Mesenchymal stem cell (in vitro differentiated cells and primary cell): Measurements from ENCODE around the gene RPL19.
A peak's percentile ranks its signal among the peaks of the same experiment; 100 is the strongest.

Experiments
- DNase-seq: peaks from one replicate; pipeline ENCODE4 v3.0.0-alpha.2; 2013
- H2AFZ ChIP-seq: one replicate; pipeline ENCODE4 v1.6.1; 2013; ENCODE audit warnings: low read depth, mild to moderate bottlenecking, control low read depth, inconsistent platforms, low read length, moderate library complexity
- H2AK5ac ChIP-seq: 2 replicates; pipeline ENCODE4 v1.6.1; 2013; ENCODE audit warnings: low read length, moderate library complexity, mild to moderate bottlenecking, inconsistent platforms; ENCODE audit not compliant: severe bottlenecking
- H2BK120ac ChIP-seq: one replicate; pipeline ENCODE4 v1.6.1; 2013; ENCODE audit warnings: low read depth, mild to moderate bottlenecking, inconsistent platforms, low read length, moderate library complexity
- H2BK12ac ChIP-seq, 2 experiments: one replicate each; pipeline ENCODE4 v1.6.1; 2013; ENCODE audit warnings: inconsistent platforms in 2 of 2, low read length in 2 of 2, mild to moderate bottlenecking in 2 of 2, moderate library complexity in 2 of 2, control low read depth in 1 of 2
- H2BK15ac ChIP-seq: one replicate; pipeline ENCODE4 v1.6.1; 2013; ENCODE audit warnings: mild to moderate bottlenecking, low read depth, inconsistent platforms; ENCODE audit not compliant: poor library complexity, severe bottlenecking
- H2BK5ac ChIP-seq: 2 replicates; pipeline ENCODE4 v1.6.1; 2013; ENCODE audit warnings: low read depth, mild to moderate bottlenecking, low read length, control low read depth, inconsistent platforms; ENCODE audit not compliant: poor library complexity, severe bottlenecking
- H3K14ac ChIP-seq, 2 experiments: one replicate each; pipeline ENCODE4 v1.6.1; 2013; ENCODE audit warnings: inconsistent platforms in 2 of 2, low read length in 2 of 2, control low read depth in 1 of 2, mild to moderate bottlenecking in 1 of 2, moderate library complexity in 1 of 2
- H3K18ac ChIP-seq, 2 experiments: one replicate each; pipeline ENCODE4 v1.6.1; 2013; ENCODE audit warnings: inconsistent platforms in 2 of 2, low read length in 2 of 2, control low read depth in 1 of 2, low read depth in 1 of 2, mild to moderate bottlenecking in 1 of 2
- H3K23ac ChIP-seq, 2 experiments: one replicate each; pipeline ENCODE4 v1.6.1; 2013; ENCODE audit warnings: inconsistent platforms in 2 of 2, low read length in 2 of 2, mild to moderate bottlenecking in 2 of 2, moderate library complexity in 2 of 2, control low read depth in 1 of 2
- H3K27ac ChIP-seq: 2 replicates; pipeline ENCODE4 v1.5.1; 2013; ENCODE audit warnings: mild to moderate bottlenecking, moderate library complexity, low read length, control low read depth, inconsistent platforms; ENCODE audit not compliant: poor library complexity, severe bottlenecking
- H3K27me3 ChIP-seq, 2 experiments: 2 replicates each; pipeline versions ENCODE4 v1.6.1 to v1.7.0; 2013; ENCODE audit warnings: low read length in 2 of 2, mild to moderate bottlenecking in 2 of 2, moderate library complexity in 2 of 2, control low read depth in 1 of 2, inconsistent platforms in 1 of 2; ENCODE audit not compliant: control insufficient read depth in 1 of 2, insufficient read depth in 1 of 2
- H3K36me3 ChIP-seq, 2 experiments: 2 replicates each; pipeline versions ENCODE4 v1.6.1 to v1.7.0; 2013; ENCODE audit warnings: low read length in 2 of 2, control low read depth in 1 of 2, inconsistent platforms in 1 of 2, low read depth in 1 of 2, mild to moderate bottlenecking in 1 of 2; ENCODE audit not compliant: insufficient read depth in 2 of 2, control insufficient read depth in 1 of 2
- H3K4ac ChIP-seq, 2 experiments: one replicate each; pipeline ENCODE4 v1.6.1; 2013; ENCODE audit warnings: inconsistent platforms in 2 of 2, low read length in 2 of 2, mild to moderate bottlenecking in 2 of 2, moderate library complexity in 2 of 2, control low read depth in 1 of 2, low read depth in 1 of 2
- H3K4me1 ChIP-seq: 2 replicates; pipeline ENCODE4 v1.6.1; 2013; ENCODE audit warnings: low read depth, low read length, control low read depth; ENCODE audit not compliant: control insufficient read depth, insufficient read depth
- H3K4me2 ChIP-seq: 2 replicates; pipeline ENCODE4 v1.6.1; 2013; ENCODE audit warnings: low read length, mild to moderate bottlenecking, inconsistent platforms; ENCODE audit not compliant: poor library complexity, severe bottlenecking
- H3K4me3 ChIP-seq, 2 experiments: 2 replicates each; pipeline versions ENCODE4 v1.5.1 to v1.7.0; 2013; ENCODE audit warnings: low read length in 2 of 2, mild to moderate bottlenecking in 2 of 2, control low read depth in 1 of 2, low read depth in 1 of 2; ENCODE audit not compliant: insufficient read depth in 1 of 2
- H3K79me1 ChIP-seq: replicated peaks from 2 replicates; pipeline ENCODE4 v1.6.1; 2013; ENCODE audit warnings: mild to moderate bottlenecking, control low read depth, low read length, inconsistent platforms; ENCODE audit not compliant: poor library complexity, severe bottlenecking
- H3K9ac ChIP-seq: 2 replicates; pipeline ENCODE4 v1.7.0; 2013; ENCODE audit warnings: mild to moderate bottlenecking, low read length, moderate library complexity
- H3K9me3 ChIP-seq: 2 replicates; pipeline ENCODE4 v1.7.0; 2013; ENCODE audit warnings: mild to moderate bottlenecking, low read length; ENCODE audit not compliant: control insufficient read depth
- H4K8ac ChIP-seq: one replicate; pipeline ENCODE4 v1.6.1; 2013; ENCODE audit warnings: inconsistent platforms, mild to moderate bottlenecking, low read length, moderate library complexity
- H4K91ac ChIP-seq: one replicate; pipeline ENCODE4 v1.6.1; 2013; ENCODE audit warnings: mild to moderate bottlenecking, low read length, inconsistent platforms
- WGBS: methylation state at CpG from one replicate; pipeline ENCODE4 v1.1.7; 2013; ENCODE audit warnings: mixed read lengths; 5-methylcytosine and 5-hydroxymethylcytosine counted together

The RPL19 gene

GRCh38 chr17:39209317-39210092, 9.4 kb downstream of the RPL19 start:
- peak overlapping the region in 1 of 2 experiments; percentile 35 for H3K4ac ChIP-seq
- WGBS, result 6% methylated on average over 34 of the region's 39 CpGs

GRCh38 chr17:39210093-39210434, 10.0 kb downstream of the RPL19 start:
- Histone ChIP-seq H3K23ac (no peak overlapping the region), H2AFZ (peak overlapping the region; percentile 29), H3K4me1 (peaks cover 34% of the 10 kb centered on the region), H4K8ac (peak overlapping the region; percentile 88), H3K4ac (peak overlapping the region in 1 of 2 experiments; percentile 20), H3K27me3 (peaks cover 12% of the 10 kb centered on the region in 2 experiments), H3K36me3 (peaks cover 2 to 6% of the 10 kb centered on the region in 2 experiments), H3K79me1 (no peaks in the 10 kb centered on the region), H3K4me2 (peak overlapping the region; percentile 50), H3K4me3 (peak overlapping the region; percentile 39 to 67), H2BK15ac (peak overlapping the region; percentile 97), H2BK5ac (peak overlapping the region; percentile 26), H4K91ac (peak overlapping the region; percentile 74), H3K9me3 (no peaks in the 10 kb centered on the region), H2BK120ac (no peak overlapping the region), H2AK5ac (peak overlapping the region; percentile 51), H3K18ac (peak overlapping the region; percentile 77 to 84), H3K14ac (peak overlapping the region in 1 of 2 experiments; percentile 7), H3K27ac (no peak overlapping the region), H3K9ac (peak overlapping the region; percentile 74), H2BK12ac (peak overlapping the region in 1 of 2 experiments; percentile 78)
- DNase-seq, result no peak
- WGBS, result 16% methylated on average over 21 of the region's 22 CpGs

More at GRCh38 chr17:39209317-39210092, 9.4 kb downstream of the RPL19 start:
- Histone ChIP-seq H2BK12ac (peak overlapping the region; percentile 64 to 78), H3K9me3 (no peaks in the 10 kb centered on the region), H3K23ac (peak overlapping the region in 1 of 2 experiments; percentile 20), H3K27me3 (peaks cover 12% of the 10 kb centered on the region in 2 experiments), H3K4me2 (peak overlapping the region; percentile 50), H3K27ac (no peak overlapping the region), H2BK120ac (peak overlapping the region; percentile 27), H2AFZ (peak overlapping the region; percentile 29), H3K9ac (peak overlapping the region; percentile 74), H2AK5ac (no peak overlapping the region), H3K4me3 (peak overlapping the region; percentile 39 to 67), H2BK5ac (peak overlapping the region; percentile 26), H4K91ac (peak overlapping the region; percentile 77), H3K4me1 (peaks cover 34% of the 10 kb centered on the region), H3K36me3 (peaks cover 8 to 12% of the 10 kb centered on the region in 2 experiments), H3K18ac (peak overlapping the region; percentile 77 to 84), H3K14ac (peak overlapping the region in 1 of 2 experiments; percentile 11), H4K8ac (peak overlapping the region; percentile 88), H2BK15ac (peak overlapping the region; percentile 97), H3K79me1 (no peaks in the 10 kb centered on the region)
- DNase-seq, result peak; percentile 78

- Histone ChIP-seq H2BK5ac (no peak overlapping the region), H3K14ac (no peak overlapping the region), H3K4me3 (no peak overlapping the region), H3K36me3 (no peaks in the 10 kb centered on the region), H2BK15ac (no peak overlapping the region), H3K9me3 (no peaks in the 10 kb centered on the region), H2BK12ac (no peak overlapping the region), H2BK120ac (no peak overlapping the region), H3K18ac (no peak overlapping the region), H3K23ac (no peak overlapping the region), H3K27ac (no peak overlapping the region), H3K4me1 (peaks cover 33% of the 10 kb centered on the region), H3K4ac (no peak overlapping the region), H2AK5ac (no peak overlapping the region), H3K4me2 (no peak overlapping the region), H4K91ac (no peak overlapping the region), H3K79me1 (no peaks in the 10 kb centered on the region), H3K9ac (no peak overlapping the region), H3K27me3 (peaks cover 27 to 33% of the 10 kb centered on the region in 2 experiments), H2AFZ (no peak overlapping the region), H4K8ac (no peak overlapping the region)
- WGBS, result 91% methylated on average over 11 of the region's 11 CpGs
- no peak for DNase-seq
These were observed 12.2 kb downstream of the RPL19 start for GRCh38 chr17:39212195-39212810.

GRCh38 chr17:39212841-39213480, 12.9 kb downstream of the RPL19 start:
- Histone ChIP-seq H3K4me2 (no peak overlapping the region), H2AFZ (no peak overlapping the region), H2BK12ac (no peak overlapping the region), H3K27ac (no peak overlapping the region), H3K27me3 (peaks cover 29 to 40% of the 10 kb centered on the region in 2 experiments), H3K23ac (no peak overlapping the region), H3K18ac (no peak overlapping the region), H2BK15ac (no peak overlapping the region), H2BK120ac (no peak overlapping the region), H3K4me1 (peaks cover 36% of the 10 kb centered on the region), H3K9ac (no peak overlapping the region), H3K4ac (no peak overlapping the region), H2BK5ac (no peak overlapping the region), H4K91ac (no peak overlapping the region), H4K8ac (no peak overlapping the region), H2AK5ac (no peak overlapping the region), H3K36me3 (no peaks in the 10 kb centered on the region), H3K14ac (no peak overlapping the region), H3K9me3 (no peaks in the 10 kb centered on the region), H3K79me1 (no peaks in the 10 kb centered on the region), H3K4me3 (no peak overlapping the region)
- 79% methylated on average over 16 of the region's 16 CpGs for WGBS
- DNase-seq, result no peak
